IMR-90 (cell line): Measurements from ENCODE around the gene ANGPTL7. TPM values are rescaled to one million over a fixed set of nuclear protein-coding genes. Genes with fewer than 3 reads are reported as not detected.

ENCODE experiments used
- ATAC-seq: fragments of 200-7000 bp; cut with Tn5 transposase; 2 replicates; pipeline ENCODE4 v1.9.1; 2020; ENCODE audit warnings: low read depth, mild to moderate bottlenecking, moderate library complexity
- BruUV-seq: library from RNA; stranded (reverse); fragments of 400-500 nt; replicated peaks from 2 replicates; lab custom pipeline; 2021; lab: Mats Ljungman, UMichigan
- CTCF ChIA-PET: fragments of 300-600 bp; formaldehyde crosslinking; extraction: SDS; loops from one replicate; lab custom pipeline; 2021; ENCODE audit warnings: antibody characterized with exemption; lab: Yijun Ruan, JAX
- POLR2A ChIA-PET: fragments of 300-600 bp; sonication (Branson Sonifier 250); formaldehyde crosslinking; loops from one replicate; lab custom pipeline; 2022; ENCODE audit warnings: antibody characterized with exemption; ENCODE audit not compliant: unreplicated experiment; lab: Charles Lee
- DNase-seq: peaks from one replicate; pipeline ENCODE4 v3.0.0; 2013
- H2AFZ ChIP-seq: replicated peaks from 2 replicates; pipeline ENCODE3; 2013; ENCODE audit warnings: low read length, mild to moderate bottlenecking; ENCODE audit not compliant: poor library complexity
- H2AK5ac ChIP-seq: 2 replicates; pipeline ENCODE4 v1.6.1; 2013; ENCODE audit warnings: low read depth, low read length, inconsistent platforms
- H2AK9ac ChIP-seq: replicated peaks from 2 replicates; pipeline ENCODE3; 2013; ENCODE audit warnings: mild to moderate bottlenecking, low read depth, low read length, moderate library complexity; ENCODE audit not compliant: poor library complexity
- H2BK120ac ChIP-seq: 2 replicates; pipeline ENCODE4 v1.6.1; 2013; ENCODE audit warnings: low read depth, low read length, inconsistent platforms
- H2BK15ac ChIP-seq: 3 replicates; pipeline ENCODE4 v1.6.1; 2013; ENCODE audit warnings: low read depth, low read length, inconsistent platforms
- H2BK20ac ChIP-seq: 2 replicates; pipeline ENCODE4 v1.6.1; 2013; ENCODE audit warnings: low read depth, mild to moderate bottlenecking, inconsistent platforms, low read length, moderate library complexity
- H2BK5ac ChIP-seq: 2 replicates; pipeline ENCODE4 v1.6.1; 2013; ENCODE audit warnings: mild to moderate bottlenecking, low read depth, low read length, inconsistent platforms; ENCODE audit not compliant: poor library complexity, severe bottlenecking
- H3K14ac ChIP-seq: replicated peaks from 2 replicates; pipeline ENCODE4 v1.6.1; 2013; ENCODE audit warnings: low read depth, low read length, inconsistent platforms
- H3K18ac ChIP-seq: 2 replicates; pipeline ENCODE4 v1.6.1; 2013; ENCODE audit warnings: low read depth, low read length, control low read depth
- H3K23ac ChIP-seq: 2 replicates; pipeline ENCODE4 v1.6.1; 2013; ENCODE audit warnings: low read depth, low read length, inconsistent platforms
- H3K27ac ChIP-seq: 2 replicates; pipeline ENCODE4 v1.5.1; 2013; ENCODE audit warnings: mild to moderate bottlenecking, control low read depth, low read length; ENCODE audit not compliant: insufficient read depth
- H3K27me3 ChIP-seq: 2 replicates; pipeline ENCODE4 v1.6.1; 2013; ENCODE audit warnings: low read length; ENCODE audit not compliant: control insufficient read depth, insufficient read depth
- H3K36me3 ChIP-seq: 2 replicates; pipeline ENCODE4 v1.6.1; 2013; ENCODE audit warnings: low read length, mixed read lengths; ENCODE audit not compliant: control insufficient read depth, insufficient read depth
- H3K4ac ChIP-seq: 2 replicates; pipeline ENCODE4 v1.6.1; 2013; ENCODE audit warnings: low read depth, low read length, inconsistent platforms
- H3K4me1 ChIP-seq: 2 replicates; pipeline ENCODE4 v1.6.1; 2013; ENCODE audit warnings: low read length, mixed read lengths; ENCODE audit not compliant: control insufficient read depth, insufficient read depth
- H3K4me2 ChIP-seq: 2 replicates; pipeline ENCODE4 v1.6.1; 2013; ENCODE audit warnings: low read depth, mild to moderate bottlenecking, control low read depth, low read length, moderate library complexity
- H3K4me3 ChIP-seq: 2 replicates; pipeline ENCODE4 v1.5.1; 2013; ENCODE audit warnings: low read depth, mild to moderate bottlenecking, control low read depth, low read length, moderate library complexity; ENCODE audit not compliant: insufficient read depth
- H3K56ac ChIP-seq: 2 replicates; pipeline ENCODE4 v1.6.1; 2013; ENCODE audit warnings: low read length, inconsistent platforms; ENCODE audit not compliant: insufficient read depth; ENCODE audit errors: extremely low read depth
- H3K79me1 ChIP-seq, 2 experiments: 2 replicates each; pipeline ENCODE4 v1.6.1; 2013; ENCODE audit warnings: low read length in 2 of 2, inconsistent platforms in 1 of 2, low read depth in 1 of 2
- H3K9ac ChIP-seq: 2 replicates; pipeline ENCODE4 v1.6.1; 2013; ENCODE audit warnings: low read depth, low read length, control low read depth
- H3K9me1 ChIP-seq: 2 replicates; pipeline ENCODE4 v1.6.1; 2013; ENCODE audit warnings: low read length, inconsistent platforms; ENCODE audit not compliant: insufficient read depth
- H3K9me3 ChIP-seq: 2 replicates; pipeline ENCODE4 v1.6.1; 2013; ENCODE audit warnings: low read length; ENCODE audit not compliant: control insufficient read depth, insufficient read depth
- H4K20me1 ChIP-seq: 2 replicates; pipeline ENCODE4 v1.6.1; 2013; ENCODE audit warnings: low read length, inconsistent platforms; ENCODE audit not compliant: insufficient read depth
- H4K5ac ChIP-seq: 2 replicates; pipeline ENCODE4 v1.6.1; 2013; ENCODE audit warnings: mild to moderate bottlenecking, low read depth, low read length, control low read depth
- H4K8ac ChIP-seq, 2 experiments: 2 replicates each; pipeline ENCODE4 v1.6.1; 2013; ENCODE audit warnings: low read depth in 2 of 2, low read length in 2 of 2, control low read depth in 1 of 2, inconsistent platforms in 1 of 2
- H4K91ac ChIP-seq: 2 replicates; pipeline ENCODE4 v1.6.1; 2013; ENCODE audit warnings: low read depth, low read length, inconsistent platforms; ENCODE audit not compliant: insufficient read depth
- CEBPB ChIP-seq: IDR thresholded peaks from 2 replicates; pipeline ENCODE4 v1.6.1; 2012; ENCODE audit warnings: low read depth, low read length, improper control_type of control experiment
- CTCF ChIP-seq: conservative IDR thresholded peaks from 2 replicates; pipeline ENCODE4 v1.5.1; 2012; ENCODE audit warnings: mild to moderate bottlenecking, low read depth, low read length, improper control_type of control experiment
- ELK1 ChIP-seq: fragments of 150-350 bp; IDR thresholded peaks from 2 replicates; pipeline ENCODE4 v1.6.1; 2016; ENCODE audit warnings: low read depth, mild to moderate bottlenecking, low read length, moderate library complexity, borderline replicate concordance
- FOS ChIP-seq: fragments of 150-350 bp; IDR thresholded peaks from 2 replicates; pipeline ENCODE4 v1.6.1; 2016; ENCODE audit warnings: low read depth, low read length
- MAZ ChIP-seq: IDR thresholded peaks from 2 replicates; pipeline ENCODE4 v1.6.1; 2012; ENCODE audit warnings: low read depth, mild to moderate bottlenecking, low read length, improper control_type of control experiment, moderate library complexity, borderline replicate concordance
- NFE2L2 ChIP-seq: fragments of 150-350 bp; IDR thresholded peaks from 2 replicates; pipeline ENCODE4 v1.6.1; 2016; ENCODE audit warnings: low read depth, mild to moderate bottlenecking, low read length
- RCOR1 ChIP-seq: IDR thresholded peaks from 2 replicates; pipeline ENCODE4 v1.6.1; 2012; ENCODE audit warnings: mild to moderate bottlenecking, low read length, improper control_type of control experiment; ENCODE audit not compliant: insufficient replicate concordance
- RFX5 ChIP-seq: IDR thresholded peaks from 2 replicates; pipeline ENCODE4 v1.8.0; 2012; ENCODE audit warnings: low read depth, mild to moderate bottlenecking, low read length, moderate library complexity
- WGBS, 2 experiments: methylation state at CpG; one replicate each; pipeline versions ENCODE4 v1.1.5 to v1.1.7; 2013; ENCODE audit warnings: missing lambda C conversion rate in 2 of 2; ENCODE audit not compliant: insufficient read length in 1 of 2; ENCODE audit errors: extremely low coverage in 2 of 2; 5-methylcytosine and 5-hydroxymethylcytosine counted together
- dilution Hi-C: fragments of 300-500 bp; cut with HindIII; formaldehyde crosslinking; loops from one replicate; pipeline ENCODE4 v1.14.3; 2018; ENCODE audit warnings: low sequenced_read_pairs; ENCODE audit not compliant: unreplicated experiment
- in situ Hi-C: fragments of 300-500 bp; cut with MboI; formaldehyde crosslinking; loops from 3 replicates; pipeline ENCODE4 v1.14.3; 2019; ENCODE audit warnings: low sequenced_read_pairs, inconsistent platforms, mixed read lengths
- intact Hi-C: fragments of 100-400 bp; cut with micrococcal nuclease; formaldehyde crosslinking; loops from 2 replicates; pipeline ENCODE4 v1.10.0; 2022
- polyA plus RNA-seq, 3 experiments: library from polyadenylated mRNA; depleted of rRNA; stranded (reverse); fragments of >200 nt; gene quantifications; 2 replicates each; pipeline ENCODE4 v1.2.3, GENCODE V29; 2012; ENCODE audit warnings: low replicate concordance in 1 of 3
- total RNA-seq: library from RNA; depleted of rRNA; stranded (reverse); fragments of >200 nt; gene quantifications from 2 replicates; pipeline ENCODE4 v1.2.3, GENCODE V29; 2012

ANGPTL7 gene
- total and polyA plus RNA-seq, 2 of the 4 experiments (the other 2 are of a cell fraction), result under 0.01 TPM; not detected in 1

- Histone ChIP-seq H2BK120ac (no peak overlapping the region), H3K4me2 (no peak overlapping the region), H3K27ac (no peak overlapping the region), H3K9ac (no peak overlapping the region), H3K18ac (no peak overlapping the region), H2AK9ac (no peak overlapping the region), H3K79me1 (no peaks in the 10 kb centered on the region), H3K23ac (no peak overlapping the region), H4K91ac (no peak overlapping the region), H3K27me3 (no peaks in the 10 kb centered on the region), H3K36me3 (peaks cover 30% of the 10 kb centered on the region), H2AFZ (no peak overlapping the region), H4K20me1 (no peaks in the 10 kb centered on the region), H3K9me3 (no peaks in the 10 kb centered on the region), H2BK20ac (no peak overlapping the region), H2BK5ac (no peak overlapping the region), H3K14ac (no peak overlapping the region), H4K8ac (no peak overlapping the region), H4K5ac (no peak overlapping the region), H2BK15ac (no peak overlapping the region), H3K9me1 (no peaks in the 10 kb centered on the region), H3K4ac (no peak overlapping the region), H2AK5ac (no peak overlapping the region), H3K56ac (no peak overlapping the region), H3K4me3 (no peak overlapping the region), H3K4me1 (no peaks in the 10 kb centered on the region)
- WGBS, 2 experiments, result no CpG with 5 or more reads among the region's 3 CpGs
- ChIA-PET POLR2A (no interaction called here), CTCF (no interaction called here)
- TF ChIP-seq CTCF, result no peak
- TF ChIP-seq ELK1, result no peak
- TF ChIP-seq FOS, result no peak
- TF ChIP-seq CEBPB, result no peak
- no peak for TF ChIP-seq NFE2L2
- TF ChIP-seq RCOR1, result no peak
- no peak for TF ChIP-seq RFX5
- TF ChIP-seq MAZ, result no peak
- in situ Hi-C loops (no loop called here), dilution Hi-C loops (no loop called here), intact Hi-C loops (no loop called here)
- no TSS peak for BruUV-seq
- ATAC-seq, result no peak
- DNase-seq, result no peak
These were observed 56.1 kb downstream of the ANGPTL7 start for GRCh38 chr1:11245248-11245647.
